ENCODE data around the gene RGS4. TPM values are rescaled to one million over a fixed set of nuclear protein-coding genes. Genes with fewer than 3 reads are reported as not detected.

Gene RGS4
- total RNA-seq, 3 donors from 2014 or later: 0.46 to 11.1 (median 1.5) TPM

- no peak for DNase-seq
- intact Hi-C loops (cut with DNase I, micrococcal nuclease): loop anchor here (10.0 kb wide), 2 partner anchors 100 to 240 kb away; no protein-coding TSS in a partner anchor
- Histone ChIP-seq H3K4me1 (ENCODE audit: low read depth) (no peaks in the 10 kb centered on the region), H3K36me3 (ENCODE audit: low read depth) (no peaks in the 10 kb centered on the region), H3K9me3 (no peaks in the 10 kb centered on the region), H3K4me3 (no peak overlapping the region)
- no peak for TF ChIP-seq CTCF (IDR thresholded peaks at IDR 0.05)
- ATAC-seq: no peak
Observed at GRCh38 chr1:163074716-163075284, 5.6 kb downstream of the RGS4 start.

GRCh38 chr1:163076044-163076443 is 6.9 kb downstream of the RGS4 start:
- Histone ChIP-seq H3K9me3 (no peaks in the 10 kb centered on the region), H3K36me3 (ENCODE audit: low read depth) (no peaks in the 10 kb centered on the region), H3K4me1 (ENCODE audit: low read depth) (no peaks in the 10 kb centered on the region), H3K4me3 (no peak overlapping the region)
- ATAC-seq: no peak
- TF ChIP-seq CTCF (IDR thresholded peaks at IDR 0.05): no peak
- DNase-seq: no peak
- intact Hi-C loops (cut with DNase I, micrococcal nuclease): loop anchor here (10.0 kb wide), 2 partner anchors 99 to 239 kb away; no protein-coding TSS in a partner anchor

- intact Hi-C loops (cut with DNase I, micrococcal nuclease): loop anchor here (10.0 kb wide), 2 partner anchors 98 to 238 kb away; no protein-coding TSS in a partner anchor
- DNase-seq: no peak
- no peak overlapping the region for H3K4me3 ChIP-seq
- no peak for TF ChIP-seq CTCF (IDR thresholded peaks at IDR 0.05)
- no peaks in the 10 kb centered on the region for H3K36me3 ChIP-seq (ENCODE audit: low read depth)
- ATAC-seq: no peak
- no peaks in the 10 kb centered on the region for H3K4me1 ChIP-seq (ENCODE audit: low read depth)
- no peaks in the 10 kb centered on the region for H3K9me3 ChIP-seq
Observed at GRCh38 chr1:163076446-163076845, 7.3 kb downstream of the RGS4 start.

- Histone ChIP-seq H3K4me1 (ENCODE audit: low read depth) (no peaks in the 10 kb centered on the region), H3K36me3 (ENCODE audit: low read depth) (no peaks in the 10 kb centered on the region), H3K9me3 (no peaks in the 10 kb centered on the region), H3K4me3 (no peak overlapping the region)
- ATAC-seq (no peak), DNase-seq (no peak)
- no peak for TF ChIP-seq CTCF (IDR thresholded peaks at IDR 0.05)
- intact Hi-C loops (cut with DNase I, micrococcal nuclease): loop anchor here (10.0 kb wide), 2 partner anchors 98 to 238 kb away; no protein-coding TSS in a partner anchor
Observed at GRCh38 chr1:163076981-163077761, 8.0 kb downstream of the RGS4 start.

- Histone ChIP-seq H3K9me3 (no peaks in the 10 kb centered on the region), H3K36me3 (ENCODE audit: low read depth) (no peaks in the 10 kb centered on the region), H3K4me3 (no peak overlapping the region), H3K4me1 (ENCODE audit: low read depth) (no peaks in the 10 kb centered on the region)
- no peak for DNase-seq
- TF ChIP-seq CTCF (IDR thresholded peaks at IDR 0.05): no peak
- ATAC-seq: no peak
- intact Hi-C loops (cut with DNase I, micrococcal nuclease): no loop called here
Observed at GRCh38 chr1:163082971-163083370, 13.8 kb downstream of the RGS4 start.
